GM19328 (cell line): ENCODE measurements around the gene ODAD2.

Experiments
- ATAC-seq: cut with Tn5 transposase; IDR thresholded peaks from one replicate; pipeline ENCODE4 v1.9.1; 2021; ENCODE audit warnings: mild to moderate bottlenecking, moderate library complexity; ENCODE audit not compliant: unreplicated experiment

Gene ODAD2

GRCh38 chr10:27771231-27771630 lies 227.6 kb downstream of the ODAD2 start:
- ATAC-seq, result no peak

DNA sequence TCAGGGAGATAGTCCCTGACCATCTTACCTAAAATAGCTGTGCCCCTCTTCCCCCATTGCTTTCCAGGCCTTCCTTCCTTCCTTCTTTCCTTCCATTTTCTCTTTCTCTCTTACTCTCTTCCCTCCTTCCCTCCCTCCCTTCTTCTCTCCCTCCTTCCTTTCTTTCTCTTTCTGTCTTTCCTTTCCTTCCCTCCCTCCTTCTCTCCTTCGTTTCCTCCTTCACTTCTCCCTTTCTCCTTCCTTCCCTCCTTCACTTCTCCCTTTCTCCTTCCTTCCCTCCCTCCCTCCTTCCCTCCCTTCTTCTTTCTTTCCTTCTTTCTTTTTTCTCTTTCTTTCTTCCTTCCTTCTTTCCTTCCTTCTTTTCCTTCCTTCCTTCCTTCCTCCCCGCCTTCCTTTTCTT lies 228.7 kb downstream of the ODAD2 start:
- no peak for ATAC-seq
